CD14-positive monocyte (primary cell): ENCODE measurements around the gene ZFYVE28. TPM values are rescaled to one million over a fixed set of nuclear protein-coding genes. Genes with fewer than 3 reads are reported as not detected.

Experiments used
- DNase-seq, 3 donors: peaks; one replicate each; pipeline ENCODE4 v3.0.0-alpha.2; 2011 to 2022
- H2AFZ ChIP-seq: 2 replicates; pipeline ENCODE4 v1.6.0; 2012; ENCODE audit warnings: mild to moderate bottlenecking, low read depth, low read length, inconsistent platforms; ENCODE audit not compliant: insufficient read depth, poor library complexity, severe bottlenecking
- H3K27ac ChIP-seq, 2 donors: 1 replicate in 1 of 2; 2 replicates in 1 of 2; pipeline ENCODE4 v1.5.1; 2012 to 2013; ENCODE audit warnings: low read length in 2 of 2, control low read depth in 1 of 2, inconsistent platforms in 1 of 2, low read depth in 1 of 2, mild to moderate bottlenecking in 1 of 2
- H3K27me3 ChIP-seq, 2 donors: one replicate each; pipeline versions ENCODE4 v1.6.0 to v1.6.1; 2011 to 2013; ENCODE audit warnings: low read length in 2 of 2; ENCODE audit not compliant: control insufficient read depth in 2 of 2, insufficient read depth in 2 of 2
- H3K36me3 ChIP-seq, 2 donors: replicated peaks in 1 of 2; 1 replicate in 1 of 2; 2 replicates in 1 of 2; pipeline versions ENCODE4 v1.5.1 to v1.6.1; 2012 to 2013; ENCODE audit warnings: low read length in 2 of 2, control low read depth in 1 of 2, inconsistent platforms in 1 of 2, mild to moderate bottlenecking in 1 of 2; ENCODE audit not compliant: insufficient read depth in 2 of 2, control insufficient read depth in 1 of 2
- H3K4me1 ChIP-seq, 2 donors: 1 replicate in 1 of 2; 2 replicates in 1 of 2; pipeline versions ENCODE4 v1.5.1 to v1.6.1; 2012 to 2013; ENCODE audit warnings: low read length in 2 of 2, control low read depth in 1 of 2, inconsistent platforms in 1 of 2, mild to moderate bottlenecking in 1 of 2, moderate library complexity in 1 of 2; ENCODE audit not compliant: insufficient read depth in 2 of 2, control insufficient read depth in 1 of 2
- H3K4me2 ChIP-seq: replicated peaks from 2 replicates; pipeline ENCODE3; 2012; ENCODE audit warnings: low read length, moderate library complexity, mild to moderate bottlenecking; ENCODE audit not compliant: poor library complexity, severe bottlenecking; ENCODE audit errors: extremely low read depth
- H3K4me3 ChIP-seq, 3 experiments: fragments of 200-600 bp in 1 of 3; sonication (generic) in 1 of 3; replicated peaks in 1 of 3; 1 replicate in 2 of 3; 2 replicates in 1 of 3; pipeline ENCODE4 v1.5.1; 2011 to 2013; ENCODE audit warnings: low read length in 3 of 3, mild to moderate bottlenecking in 3 of 3, control low read depth in 2 of 3, low read depth in 2 of 3, inconsistent platforms in 1 of 3, moderate library complexity in 1 of 3
- H3K79me2 ChIP-seq: 2 replicates; pipeline ENCODE4 v1.6.0; 2012; ENCODE audit warnings: mild to moderate bottlenecking, control low read depth, inconsistent platforms, low read length, moderate library complexity; ENCODE audit not compliant: insufficient read depth
- H3K9ac ChIP-seq: 2 replicates; pipeline ENCODE4 v1.6.0; 2017; ENCODE audit warnings: low read length, mild to moderate bottlenecking; ENCODE audit not compliant: insufficient read depth, poor library complexity, severe bottlenecking
- H3K9me3 ChIP-seq, 2 donors: replicated peaks in 1 of 2; 1 replicate in 1 of 2; 2 replicates in 1 of 2; pipeline versions ENCODE4 v1.5.1 to v1.6.1; 2012 to 2013; ENCODE audit warnings: low read length in 2 of 2, control low read depth in 1 of 2; ENCODE audit not compliant: control insufficient read depth in 1 of 2, insufficient read depth in 1 of 2
- H4K20me1 ChIP-seq: 2 replicates; pipeline ENCODE4 v1.6.0; 2012; ENCODE audit warnings: mild to moderate bottlenecking, low read length, control low read depth, moderate library complexity; ENCODE audit not compliant: insufficient read depth
- H3K27ac Mint-ChIP-seq, 7 donors: one replicate each; pipeline ENCODE4 v1.8.0; 2020; ENCODE audit warnings: mild to moderate bottlenecking in 7 of 7, mixed read lengths in 7 of 7, moderate library complexity in 6 of 7, inconsistent platforms in 2 of 7
- H3K27me3 Mint-ChIP-seq, 3 donors: one replicate each; pipeline ENCODE4 v1.8.0; 2021 to 2022; ENCODE audit warnings: low read depth in 3 of 3, mild to moderate bottlenecking in 3 of 3, mixed read lengths in 3 of 3, moderate library complexity in 3 of 3, inconsistent platforms in 1 of 3
- H3K36me3 Mint-ChIP-seq, 2 donors: one replicate each; pipeline ENCODE4 v1.8.0; 2020; ENCODE audit warnings: mixed read lengths in 2 of 2, inconsistent platforms in 1 of 2, mild to moderate bottlenecking in 1 of 2
- H3K4me1 Mint-ChIP-seq: one replicate; pipeline ENCODE4 v1.8.0; 2020; ENCODE audit warnings: mild to moderate bottlenecking, mixed read lengths
- H3K4me3 Mint-ChIP-seq, 2 donors: one replicate each; pipeline ENCODE4 v1.8.0; 2020; ENCODE audit warnings: mild to moderate bottlenecking in 2 of 2, mixed read lengths in 2 of 2, moderate library complexity in 1 of 2
- H3K9me3 Mint-ChIP-seq, 7 donors: one replicate each; pipeline ENCODE4 v1.8.0; 2020 to 2022; ENCODE audit warnings: mixed read lengths in 7 of 7, mild to moderate bottlenecking in 6 of 7, moderate library complexity in 6 of 7, inconsistent platforms in 2 of 7
- CTCF ChIP-seq: fragments of 200-600 bp; IDR thresholded peaks from one replicate; pipeline ENCODE4 v1.8.0; 2022; ENCODE audit warnings: antibody characterized with exemption, mild to moderate bottlenecking
- WGBS: methylation state at CpG from one replicate; pipeline ENCODE4 v1.1.5; 2013; ENCODE audit warnings: missing lambda C conversion rate; ENCODE audit not compliant: insufficient coverage; 5-methylcytosine and 5-hydroxymethylcytosine counted together
- intact Hi-C, 2 donors: fragments of 100-400 bp; cut with micrococcal nuclease; formaldehyde crosslinking; loops; one replicate each; pipeline versions ENCODE4 v1.15.0 to v1.15.1; 2023
- polyA plus RNA-seq, 3 donors: library from polyadenylated mRNA; depleted of rRNA in 1 of 3; unstranded in 2 of 3; stranded (reverse) in 1 of 3; fragments of 300-500 nt in 2 of 3; fragments of >200 nt in 1 of 3; fragmentation: Illumina TruSeq in 2 of 3; gene quantifications; 1 replicate in 2 of 3; 2 replicates in 1 of 3; pipeline ENCODE4 v1.2.3, GENCODE V29; 2012 to 2021

The ZFYVE28 gene
- polyA plus RNA-seq, 3 donors = 1.0 to 4.4 (median 1.1) TPM

- no peak overlapping the region for H2AFZ ChIP-seq
- no peak for DNase-seq
- Mint-ChIP-seq H3K27me3 (peaks cover 0 to 1% (median 0%) of the 10 kb centered on the region in 3 donors), H3K36me3 (no peaks in the 10 kb centered on the region), H3K9me3 (no peaks in the 10 kb centered on the region), H3K27ac (no peak overlapping the region), H3K4me3 (no peak overlapping the region), H3K4me1 (no peaks in the 10 kb centered on the region)
- no peak overlapping the region for H3K27ac ChIP-seq
- no peak for TF ChIP-seq CTCF
- H3K4me3 ChIP-seq = no peak overlapping the region
- no peaks in the 10 kb centered on the region for H3K79me2 ChIP-seq
- intact Hi-C loops = no loop called here
- no peaks in the 10 kb centered on the region for H3K36me3 ChIP-seq
- WGBS = 91% methylated on average over 13 of the region's 25 CpGs
- H3K4me1 ChIP-seq = no peaks in the 10 kb centered on the region
- H4K20me1 ChIP-seq = no peaks in the 10 kb centered on the region
- H3K4me2 ChIP-seq = no peak overlapping the region
- no peaks in the 10 kb centered on the region for H3K27me3 ChIP-seq
- H3K9ac ChIP-seq = no peak overlapping the region
- no peaks in the 10 kb centered on the region for H3K9me3 ChIP-seq
Measured at GRCh38 chr4:2272026-2272827, 146.2 kb downstream of the ZFYVE28 start.

- H3K27ac ChIP-seq = no peak overlapping the region
- intact Hi-C loops = no loop called here
- Mint-ChIP-seq H3K27me3 (peaks cover 0 to 1% (median 0%) of the 10 kb centered on the region in 3 donors), H3K4me3 (no peak overlapping the region), H3K9me3 (no peaks in the 10 kb centered on the region), H3K27ac (no peak overlapping the region), H3K4me1 (no peaks in the 10 kb centered on the region), H3K36me3 (no peaks in the 10 kb centered on the region)
- H3K4me2 ChIP-seq = no peak overlapping the region
- no peaks in the 10 kb centered on the region for H3K9me3 ChIP-seq
- DNase-seq = no peak
- H3K9ac ChIP-seq = no peak overlapping the region
- no peak for TF ChIP-seq CTCF
- no peaks in the 10 kb centered on the region for H3K4me1 ChIP-seq
- H3K36me3 ChIP-seq = no peaks in the 10 kb centered on the region
- no peak overlapping the region for H3K4me3 ChIP-seq
- H3K79me2 ChIP-seq = no peaks in the 10 kb centered on the region
- no peaks in the 10 kb centered on the region for H4K20me1 ChIP-seq
- WGBS = 95% methylated on average over 22 of the region's 27 CpGs
- H2AFZ ChIP-seq = no peak overlapping the region
- H3K27me3 ChIP-seq = no peaks in the 10 kb centered on the region
Measured at GRCh38 chr4:2271279-2272025, 147.0 kb downstream of the ZFYVE28 start.
